SK-N-SH treated with all-trans-retinoic acid at 6 μM for 48 hours (cell line): Measurements from ENCODE around the gene HEPN1.

Source experiments
- ATAC-seq: fragments of 200-7000 bp; cut with Tn5 transposase; 3 replicates; pipeline ENCODE4 v1.9.1; 2020; ENCODE audit warnings: mild to moderate bottlenecking, moderate library complexity
- ARNTL ChIP-seq: fragments of 450-650 bp; formaldehyde crosslinking; IDR thresholded peaks from 2 replicates; pipeline ENCODE4 v1.5.0; 2020; ENCODE audit warnings: low read depth, mild to moderate bottlenecking, moderate library complexity, borderline replicate concordance
- BACH2 ChIP-seq: fragments of 250-450 bp; sonication (Bioruptor Pico); IDR thresholded peaks from 2 replicates; pipeline ENCODE4 v1.9.0; 2021; ENCODE audit warnings: mild to moderate bottlenecking, borderline replicate concordance
- CSDC2 ChIP-seq: fragments of 250-450 bp; sonication (Bioruptor Pico); IDR thresholded peaks from 2 replicates; pipeline ENCODE4 v1.5.0; 2020; ENCODE audit warnings: mild to moderate bottlenecking, moderate library complexity
- ESRRG ChIP-seq: fragments of 250-450 bp; sonication (Bioruptor Pico); IDR thresholded peaks from 2 replicates; pipeline ENCODE4 v1.6.1; 2021; ENCODE audit warnings: mild to moderate bottlenecking
- GLIS3 ChIP-seq: fragments of 250-450 bp; sonication (Bioruptor Pico); IDR thresholded peaks from 2 replicates; pipeline ENCODE4 v1.5.0; 2020; ENCODE audit warnings: mild to moderate bottlenecking, moderate library complexity
- ISL1 ChIP-seq: fragments of 250-450 bp; sonication (Bioruptor Pico); IDR thresholded peaks from 2 replicates; pipeline ENCODE4 v2.1.2; 2022; ENCODE audit warnings: mild to moderate bottlenecking, moderate library complexity
- PPARA ChIP-seq: fragments of 250-450 bp; sonication (Bioruptor Pico); IDR thresholded peaks from 2 replicates; pipeline ENCODE4 v1.5.0; 2020; ENCODE audit warnings: mild to moderate bottlenecking, borderline replicate concordance
- TCF4 ChIP-seq: fragments of 250-450 bp; sonication (Bioruptor Pico); IDR thresholded peaks from 2 replicates; pipeline ENCODE4 v1.8.0; 2021; ENCODE audit warnings: mild to moderate bottlenecking, moderate library complexity, borderline replicate concordance
- TOX ChIP-seq: fragments of 250-450 bp; sonication (Bioruptor Pico); IDR thresholded peaks from 2 replicates; pipeline ENCODE4 v1.8.0; 2021; ENCODE audit warnings: mild to moderate bottlenecking, moderate library complexity, borderline replicate concordance
- ZC3H10 ChIP-seq: fragments of 250-450 bp; sonication (Bioruptor Pico); IDR thresholded peaks from 2 replicates; pipeline ENCODE4 v1.5.1; 2021; ENCODE audit warnings: mild to moderate bottlenecking, moderate library complexity
- ZFP3 ChIP-seq: fragments of 250-450 bp; sonication (Bioruptor Pico); IDR thresholded peaks from 2 replicates; pipeline ENCODE4 v1.5.0; 2020; ENCODE audit warnings: mild to moderate bottlenecking, moderate library complexity
- ZNF565 ChIP-seq: fragments of 450-650 bp; formaldehyde crosslinking; conservative IDR thresholded peaks from 2 replicates; pipeline ENCODE4 v1.5.0; 2020; ENCODE audit warnings: low read depth, mild to moderate bottlenecking, moderate library complexity
- ZNF70 ChIP-seq: fragments of 450-650 bp; formaldehyde crosslinking; IDR thresholded peaks from 2 replicates; pipeline ENCODE4 v1.5.0; 2020; ENCODE audit warnings: mild to moderate bottlenecking, moderate library complexity
- TF ChIP-seq, protein P1 (sequence below): fragments of 250-450 bp; sonication (Bioruptor Pico); IDR thresholded peaks from 2 replicates; pipeline ENCODE4 v1.5.1; 2020; ENCODE audit warnings: low read depth, mild to moderate bottlenecking, moderate library complexity
- TF ChIP-seq, protein P2 (sequence below): fragments of 250-450 bp; sonication (Bioruptor Pico); IDR thresholded peaks from 2 replicates; pipeline ENCODE4 v1.8.0; 2020; ENCODE audit warnings: mild to moderate bottlenecking, moderate library complexity, borderline replicate concordance
- TF ChIP-seq, protein P3 (sequence below): fragments of 250-450 bp; sonication (Bioruptor Pico); IDR thresholded peaks from 2 replicates; pipeline ENCODE4 v1.5.1; 2021; ENCODE audit warnings: mild to moderate bottlenecking, moderate library complexity

Gene HEPN1

GRCh38 chr11:124941703-124942102, 22.7 kb downstream of the HEPN1 start:
- ATAC-seq, result no peak
- no peak for TF ChIP-seq ZC3H10 (CRISPR knock-in tag)
- TF ChIP-seq, protein P1, sequence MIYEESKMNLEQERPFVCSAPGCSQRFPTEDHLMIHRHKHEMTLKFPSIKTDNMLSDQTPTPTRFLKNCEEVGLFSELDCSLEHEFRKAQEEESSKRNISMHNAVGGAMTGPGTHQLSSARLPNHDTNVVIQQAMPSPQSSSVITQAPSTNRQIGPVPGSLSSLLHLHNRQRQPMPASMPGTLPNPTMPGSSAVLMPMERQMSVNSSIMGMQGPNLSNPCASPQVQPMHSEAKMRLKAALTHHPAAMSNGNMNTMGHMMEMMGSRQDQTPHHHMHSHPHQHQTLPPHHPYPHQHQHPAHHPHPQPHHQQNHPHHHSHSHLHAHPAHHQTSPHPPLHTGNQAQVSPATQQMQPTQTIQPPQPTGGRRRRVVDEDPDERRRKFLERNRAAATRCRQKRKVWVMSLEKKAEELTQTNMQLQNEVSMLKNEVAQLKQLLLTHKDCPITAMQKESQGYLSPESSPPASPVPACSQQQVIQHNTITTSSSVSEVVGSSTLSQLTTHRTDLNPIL, result no peak
- no peak for TF ChIP-seq ESRRG
- no peak for TF ChIP-seq GLIS3 (CRISPR knock-in tag)
- TF ChIP-seq ZNF565, result no peak
- TF ChIP-seq ARNTL (CRISPR knock-in tag), result no peak
- TF ChIP-seq, protein P2, sequence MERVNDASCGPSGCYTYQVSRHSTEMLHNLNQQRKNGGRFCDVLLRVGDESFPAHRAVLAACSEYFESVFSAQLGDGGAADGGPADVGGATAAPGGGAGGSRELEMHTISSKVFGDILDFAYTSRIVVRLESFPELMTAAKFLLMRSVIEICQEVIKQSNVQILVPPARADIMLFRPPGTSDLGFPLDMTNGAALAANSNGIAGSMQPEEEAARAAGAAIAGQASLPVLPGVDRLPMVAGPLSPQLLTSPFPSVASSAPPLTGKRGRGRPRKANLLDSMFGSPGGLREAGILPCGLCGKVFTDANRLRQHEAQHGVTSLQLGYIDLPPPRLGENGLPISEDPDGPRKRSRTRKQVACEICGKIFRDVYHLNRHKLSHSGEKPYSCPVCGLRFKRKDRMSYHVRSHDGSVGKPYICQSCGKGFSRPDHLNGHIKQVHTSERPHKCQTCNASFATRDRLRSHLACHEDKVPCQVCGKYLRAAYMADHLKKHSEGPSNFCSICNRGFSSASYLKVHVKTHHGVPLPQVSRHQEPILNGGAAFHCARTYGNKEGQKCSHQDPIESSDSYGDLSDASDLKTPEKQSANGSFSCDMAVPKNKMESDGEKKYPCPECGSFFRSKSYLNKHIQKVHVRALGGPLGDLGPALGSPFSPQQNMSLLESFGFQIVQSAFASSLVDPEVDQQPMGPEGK, result no peak
- no peak for TF ChIP-seq CSDC2 (CRISPR knock-in tag)
- no peak for TF ChIP-seq ZFP3
- TF ChIP-seq TOX (CRISPR knock-in tag), result no peak
- TF ChIP-seq TCF4 (CRISPR knock-in tag), result no peak
- TF ChIP-seq PPARA, result no peak
- TF ChIP-seq, all 23 proteins: peak for 0

- TF ChIP-seq ISL1 (CRISPR knock-in tag) (no peak), ZNF70 (CRISPR knock-in tag) (no peak), ARNTL (CRISPR knock-in tag) (no peak), GLIS3 (CRISPR knock-in tag) (no peak)
- no peak for ATAC-seq
Measured at GRCh38 chr11:124942466-124943253, 23.6 kb downstream of the HEPN1 start.

DNA sequence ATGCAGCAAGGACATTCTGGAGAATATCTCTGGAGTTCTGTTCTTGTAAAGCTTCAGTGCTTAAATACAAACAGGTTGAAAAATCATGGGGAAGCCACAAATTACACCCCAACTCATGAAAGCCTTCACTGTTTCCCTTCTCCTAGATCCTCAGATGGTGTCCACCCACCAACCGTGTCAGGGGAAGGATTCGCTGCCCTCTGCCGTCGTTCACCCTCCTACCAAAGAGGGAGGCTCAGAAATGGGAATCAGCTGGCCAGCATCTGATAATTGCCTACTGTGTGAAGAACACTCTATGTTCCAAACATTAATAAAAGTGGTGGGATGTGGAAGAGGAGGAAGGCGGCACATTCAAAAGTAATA, 24.2 kb downstream of the HEPN1 start:
- TF ChIP-seq, protein P3, sequence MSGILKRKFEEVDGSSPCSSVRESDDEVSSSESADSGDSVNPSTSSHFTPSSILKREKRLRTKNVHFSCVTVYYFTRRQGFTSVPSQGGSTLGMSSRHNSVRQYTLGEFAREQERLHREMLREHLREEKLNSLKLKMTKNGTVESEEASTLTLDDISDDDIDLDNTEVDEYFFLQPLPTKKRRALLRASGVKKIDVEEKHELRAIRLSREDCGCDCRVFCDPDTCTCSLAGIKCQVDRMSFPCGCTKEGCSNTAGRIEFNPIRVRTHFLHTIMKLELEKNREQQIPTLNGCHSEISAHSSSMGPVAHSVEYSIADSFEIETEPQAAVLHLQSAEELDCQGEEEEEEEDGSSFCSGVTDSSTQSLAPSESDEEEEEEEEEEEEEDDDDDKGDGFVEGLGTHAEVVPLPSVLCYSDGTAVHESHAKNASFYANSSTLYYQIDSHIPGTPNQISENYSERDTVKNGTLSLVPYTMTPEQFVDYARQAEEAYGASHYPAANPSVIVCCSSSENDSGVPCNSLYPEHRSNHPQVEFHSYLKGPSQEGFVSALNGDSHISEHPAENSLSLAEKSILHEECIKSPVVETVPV, result no peak
- TF ChIP-seq ZC3H10 (CRISPR knock-in tag), result no peak
- no peak for TF ChIP-seq BACH2 (CRISPR knock-in tag)
- no peak for ATAC-seq

GRCh38 chr11:124943741-124944140, 24.7 kb downstream of the HEPN1 start:
- TF ChIP-seq ESRRG (no peak), ZFP3 (no peak)
- ATAC-seq, result no peak

DNA sequence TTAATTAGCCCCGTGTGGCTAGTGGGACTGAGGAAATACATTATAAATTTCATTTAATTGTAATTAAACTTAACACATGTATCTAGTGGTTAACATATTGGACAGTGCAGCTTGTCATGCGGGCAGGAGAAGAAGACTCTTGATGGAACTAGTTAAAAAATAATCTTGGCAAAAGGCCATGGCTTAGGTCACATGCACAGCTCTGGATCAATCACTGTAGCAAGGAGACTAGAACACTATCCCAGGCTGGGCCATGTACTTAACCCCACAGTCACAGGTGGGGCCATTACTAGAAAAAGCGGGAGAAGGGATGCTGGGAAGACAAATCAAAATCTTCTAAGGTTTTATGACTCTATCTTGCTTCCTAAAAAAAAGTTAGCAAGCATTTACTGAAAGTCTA, 25.5 kb downstream of the HEPN1 start:
- ATAC-seq, result no peak
- TF ChIP-seq BACH2 (CRISPR knock-in tag), result no peak

- TF ChIP-seq ZFP3 (no peak), BACH2 (CRISPR knock-in tag) (no peak), CSDC2 (CRISPR knock-in tag) (no peak), ZNF565 (no peak)
- TF ChIP-seq, protein P1, result no peak
- TF ChIP-seq, protein P3, result no peak
- TF ChIP-seq, all 23 proteins: peak for 0
- ATAC-seq, result no peak
Measured at GRCh38 chr11:124945826-124946225, 26.8 kb downstream of the HEPN1 start.
